LNCAP (cell line): Measurements from ENCODE around the gene ZBTB43.

Source experiments
- TF ChIP-seq, protein P1 (sequence below): fragments of 450-650 bp; IDR thresholded peaks from 2 replicates; pipeline ENCODE4 v1.5.1; 2017; ENCODE audit warnings: mild to moderate bottlenecking

The ZBTB43 gene

DNA sequence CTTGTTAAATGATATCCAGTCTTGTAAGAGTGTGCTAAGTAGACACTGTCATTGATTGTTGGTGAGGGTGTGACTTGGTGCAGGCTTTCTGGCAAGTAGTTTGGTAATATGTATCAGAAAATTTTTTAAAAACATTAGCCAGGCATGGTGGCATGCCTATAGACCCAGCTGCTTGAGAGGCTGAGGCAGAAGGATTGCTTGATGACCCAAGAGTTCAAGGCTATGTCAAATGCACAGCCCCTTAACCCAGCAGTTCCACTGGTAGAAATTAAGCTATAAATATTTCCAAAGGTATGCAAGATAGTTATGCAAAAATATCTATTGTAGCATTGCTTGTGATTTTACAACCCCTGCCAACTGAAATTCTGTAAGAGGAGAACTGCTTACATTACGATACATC lies 24.2 kb downstream of the ZBTB43 start:
- TF ChIP-seq, protein P1, sequence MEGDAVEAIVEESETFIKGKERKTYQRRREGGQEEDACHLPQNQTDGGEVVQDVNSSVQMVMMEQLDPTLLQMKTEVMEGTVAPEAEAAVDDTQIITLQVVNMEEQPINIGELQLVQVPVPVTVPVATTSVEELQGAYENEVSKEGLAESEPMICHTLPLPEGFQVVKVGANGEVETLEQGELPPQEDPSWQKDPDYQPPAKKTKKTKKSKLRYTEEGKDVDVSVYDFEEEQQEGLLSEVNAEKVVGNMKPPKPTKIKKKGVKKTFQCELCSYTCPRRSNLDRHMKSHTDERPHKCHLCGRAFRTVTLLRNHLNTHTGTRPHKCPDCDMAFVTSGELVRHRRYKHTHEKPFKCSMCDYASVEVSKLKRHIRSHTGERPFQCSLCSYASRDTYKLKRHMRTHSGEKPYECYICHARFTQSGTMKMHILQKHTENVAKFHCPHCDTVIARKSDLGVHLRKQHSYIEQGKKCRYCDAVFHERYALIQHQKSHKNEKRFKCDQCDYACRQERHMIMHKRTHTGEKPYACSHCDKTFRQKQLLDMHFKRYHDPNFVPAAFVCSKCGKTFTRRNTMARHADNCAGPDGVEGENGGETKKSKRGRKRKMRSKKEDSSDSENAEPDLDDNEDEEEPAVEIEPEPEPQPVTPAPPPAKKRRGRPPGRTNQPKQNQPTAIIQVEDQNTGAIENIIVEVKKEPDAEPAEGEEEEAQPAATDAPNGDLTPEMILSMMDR: no peak

- TF ChIP-seq, protein P1: no peak
Measured at GRCh38 chr9:126830827-126831226, 26.0 kb downstream of the ZBTB43 start.

- TF ChIP-seq, protein P1: no peak
Measured at GRCh38 chr9:126832440-126832839, 27.6 kb downstream of the ZBTB43 start.

DNA sequence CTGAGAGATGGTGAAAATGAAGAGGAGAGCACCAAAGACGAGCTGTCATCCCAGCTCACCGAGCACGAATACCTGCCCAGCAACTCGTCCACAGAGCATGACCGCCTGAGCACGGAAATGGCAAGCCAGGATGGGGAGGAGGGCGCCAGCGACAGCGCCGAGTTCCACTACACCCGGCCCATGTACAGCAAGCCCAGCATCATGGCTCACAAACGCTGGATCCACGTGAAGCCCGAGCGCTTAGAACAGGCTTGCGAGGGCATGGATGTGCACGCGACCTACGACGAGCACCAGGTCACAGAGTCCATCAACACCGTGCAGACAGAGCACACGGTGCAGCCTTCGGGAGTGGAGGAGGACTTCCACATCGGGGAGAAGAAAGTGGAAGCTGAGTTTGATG lies 28.2 kb downstream of the ZBTB43 start:
- TF ChIP-seq, protein P1: no peak

GRCh38 chr9:126833710-126834345 lies 29.0 kb downstream of the ZBTB43 start:
- TF ChIP-seq, protein P1: no peak

DNA sequence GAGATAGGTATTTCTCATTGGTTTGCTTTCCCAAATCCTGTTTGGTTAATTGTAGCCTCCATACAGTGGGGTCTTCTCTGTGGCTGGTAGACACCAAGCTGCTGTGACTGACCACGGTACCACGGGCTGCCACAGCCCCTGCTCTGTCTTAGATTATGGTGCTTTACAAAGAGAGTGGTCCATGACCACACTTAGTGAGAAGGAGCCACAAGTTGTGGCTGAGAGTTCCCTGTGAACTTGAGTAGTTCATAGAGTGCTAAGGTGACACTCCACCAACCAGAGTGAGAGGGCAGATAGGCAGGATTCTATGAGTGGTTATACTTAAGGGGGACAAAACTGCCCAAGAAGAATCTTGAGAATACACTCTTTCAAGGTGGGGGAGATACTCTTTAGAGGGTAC lies 29.8 kb downstream of the ZBTB43 start:
- TF ChIP-seq, protein P1: no peak

DNA sequence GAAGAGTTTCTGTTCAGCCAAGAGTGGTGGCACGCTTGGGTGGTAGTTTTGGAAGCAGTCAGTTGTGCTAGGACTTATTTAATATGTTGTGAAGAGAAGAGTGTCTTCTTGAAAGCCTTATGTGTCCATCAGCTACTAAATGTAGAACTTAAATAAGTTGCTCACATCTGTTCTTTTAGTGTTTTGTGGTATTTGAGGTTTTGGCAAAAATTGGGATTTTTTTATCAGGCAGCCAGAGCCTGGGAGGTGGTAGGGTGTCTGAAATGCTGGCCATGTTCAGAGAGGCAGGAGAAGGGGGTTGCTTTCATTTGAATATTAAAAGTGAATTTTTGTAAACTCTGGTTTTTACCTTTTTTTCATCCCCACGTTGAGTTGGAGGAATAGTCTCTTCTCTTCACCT lies 31.4 kb downstream of the ZBTB43 start:
- TF ChIP-seq, protein P1: no peak
